T-helper 22 cell (primary cell): ENCODE measurements around the gene GGNBP2.
A peak's percentile ranks its signal among the peaks of the same experiment; 100 is the strongest.
"Not testable (repeated sequence)": the region's sequence is repeated elsewhere in the genome, so short reads cannot be mapped to it uniquely, and the experiment has no call there.

Experiments
- DNase-seq: peaks from one replicate; pipeline ENCODE4 v3.0.0-alpha.2; 2020; ENCODE audit warnings: low read depth

The GGNBP2 gene

DNA sequence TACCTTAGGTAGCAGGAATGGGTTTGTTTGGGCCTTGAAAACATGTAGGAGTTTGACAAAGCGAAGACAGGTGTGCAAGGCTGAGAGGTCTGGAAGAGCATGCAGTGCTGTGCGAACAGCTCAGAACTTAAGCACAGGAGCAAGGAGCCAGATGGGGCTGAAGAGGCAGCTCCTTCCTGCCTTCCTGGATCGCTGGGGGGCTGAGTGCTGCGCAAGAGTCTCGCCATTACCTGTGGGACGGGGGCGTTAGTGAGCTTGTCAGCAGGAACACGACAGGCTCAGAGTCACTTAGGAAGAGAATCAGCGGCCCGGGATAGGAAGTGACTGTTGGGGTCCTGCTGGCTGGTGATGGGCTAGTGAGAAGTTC is 56.2 kb downstream of the GGNBP2 start:
- DNase-seq: no peak

DNA sequence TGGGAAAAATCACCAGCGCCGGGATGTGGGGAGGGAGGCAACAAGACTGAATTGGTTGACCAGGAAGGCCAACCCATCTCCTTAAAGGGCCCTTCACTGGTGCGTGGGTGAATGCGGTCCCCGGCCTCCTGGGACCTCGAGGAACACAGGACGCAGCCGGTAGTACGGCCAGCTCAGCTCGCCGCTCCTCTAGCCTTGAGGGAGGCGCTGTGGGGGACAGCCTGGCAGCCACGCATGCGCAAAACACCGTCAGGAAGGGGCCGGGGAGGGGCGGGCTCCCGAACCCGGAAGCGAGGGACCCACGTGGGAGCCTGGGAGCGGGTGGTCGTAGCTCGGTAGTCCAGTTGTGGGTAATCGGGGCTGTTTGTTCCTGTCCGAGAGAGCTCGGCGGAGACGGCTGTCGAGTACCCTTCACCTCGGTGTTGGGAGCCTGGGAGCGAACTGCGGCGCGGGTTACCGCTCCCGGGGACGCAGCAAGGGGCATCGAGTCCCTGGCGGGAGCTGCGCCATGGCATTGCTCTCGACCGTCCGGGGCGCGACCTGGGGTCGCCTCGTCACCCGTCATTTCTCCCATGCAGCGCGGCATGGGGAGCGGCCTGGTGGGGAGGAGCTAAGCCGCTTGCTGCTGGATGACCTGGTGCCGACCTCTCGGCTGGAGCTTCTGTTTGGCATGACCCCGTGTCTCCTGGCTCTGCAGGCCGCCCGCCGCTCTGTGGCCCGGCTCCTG is 56.7 kb downstream of the GGNBP2 start, which contains the start of gene MRM1:
Gene MRM1 (plus strand): TSS at position 281 of the 727 bp plus-strand sequence. CDS start 228 bp downstream, at position 509.
- peak; percentile 83 for DNase-seq

DNA sequence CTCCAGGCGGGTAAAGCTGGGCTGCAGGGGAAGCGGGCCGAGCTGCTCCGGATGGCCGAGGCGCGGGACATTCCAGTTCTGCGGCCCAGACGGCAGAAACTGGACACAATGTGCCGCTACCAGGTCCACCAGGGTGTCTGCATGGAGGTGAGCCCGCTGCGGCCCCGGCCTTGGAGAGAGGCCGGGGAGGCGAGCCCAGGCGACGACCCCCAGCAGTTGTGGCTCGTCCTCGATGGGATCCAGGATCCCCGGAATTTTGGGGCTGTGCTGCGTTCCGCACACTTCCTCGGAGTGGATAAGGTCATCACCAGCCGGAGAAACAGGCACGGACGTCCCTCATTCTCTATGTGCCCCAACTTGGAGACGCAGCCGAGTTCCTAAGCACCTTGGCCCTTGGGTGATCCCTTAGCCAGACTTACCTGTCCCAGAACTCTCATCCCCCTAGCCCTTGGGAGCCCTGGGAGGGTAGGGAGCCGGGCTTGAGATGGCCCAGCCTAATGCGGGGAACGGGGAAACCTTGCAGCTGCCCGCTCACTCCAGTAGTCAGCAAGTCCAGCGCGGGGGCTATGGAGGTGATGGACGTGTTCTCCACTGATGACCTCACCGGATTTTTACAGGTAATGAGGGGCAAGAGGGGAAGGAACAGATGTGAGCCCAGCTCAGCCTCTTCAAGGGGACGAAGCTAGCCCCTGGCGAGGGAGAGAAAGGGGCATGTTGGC is 57.5 kb downstream of the GGNBP2 start:
- no peak for DNase-seq

DNA sequence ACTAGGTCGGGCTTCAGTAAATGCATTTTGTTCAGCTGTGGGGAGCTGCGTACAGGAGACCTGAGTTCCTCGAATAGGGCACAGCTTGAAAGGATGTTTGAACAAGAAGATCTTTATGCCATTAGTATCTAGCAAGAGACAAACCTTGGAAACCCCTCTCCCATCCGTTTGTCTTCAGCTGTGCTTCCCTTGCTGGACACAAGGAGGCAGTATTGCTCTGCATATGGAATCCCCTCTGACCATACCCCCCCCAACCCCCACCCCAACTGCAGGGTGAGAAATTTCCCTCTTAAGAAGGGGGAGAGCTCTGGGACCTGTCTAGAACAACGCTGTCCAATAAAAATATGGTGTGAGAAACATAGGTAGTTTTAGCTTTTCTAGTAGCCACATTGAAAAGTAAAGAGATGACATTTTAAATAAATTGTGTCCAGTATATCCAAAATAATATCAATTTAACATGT is 58.2 kb downstream of the GGNBP2 start:
- peak; percentile 48 for DNase-seq

DNA sequence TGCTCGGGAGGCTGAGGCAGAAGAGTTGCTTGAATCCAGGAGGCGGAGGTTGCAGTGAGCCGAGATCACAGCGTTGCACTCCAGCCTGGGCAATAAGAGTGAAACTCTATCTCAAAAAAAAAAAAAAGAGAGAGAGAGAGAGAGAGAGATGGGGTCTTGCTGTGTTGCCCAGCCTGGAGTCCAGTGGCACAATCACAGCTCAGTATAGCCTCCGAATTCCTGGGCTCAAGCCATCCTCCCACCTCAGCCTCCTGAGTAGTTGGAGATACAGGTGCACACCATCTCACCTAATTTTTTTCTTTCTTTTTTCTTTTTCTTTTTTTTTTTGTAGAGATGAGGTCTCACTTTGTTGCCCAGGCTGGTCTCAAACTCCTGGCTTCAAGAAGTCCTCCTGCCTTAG is 60.3 kb downstream of the GGNBP2 start:
- DNase-seq: not testable (repeated sequence)

DNA sequence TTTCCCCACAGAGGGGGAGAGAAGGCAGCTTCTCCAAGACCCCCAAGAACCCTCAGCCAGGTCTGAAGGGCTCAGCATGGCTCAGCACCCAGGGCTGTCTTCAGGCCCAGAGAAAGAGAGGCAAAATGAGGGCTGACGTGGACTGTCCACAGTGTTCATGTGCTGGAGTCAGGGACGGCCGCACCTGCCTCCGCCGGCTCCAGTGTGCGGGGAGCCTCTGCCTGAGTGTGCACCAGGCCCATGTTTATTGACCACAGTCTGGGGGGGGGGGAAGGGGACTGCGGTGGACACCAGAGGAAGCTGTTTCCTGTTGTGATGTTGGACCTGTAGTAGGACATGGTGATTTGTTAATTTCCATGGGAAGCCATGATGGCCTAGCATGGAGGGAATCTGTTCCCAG is 63.6 kb downstream of the GGNBP2 start:
- DNase-seq: no peak

DNA sequence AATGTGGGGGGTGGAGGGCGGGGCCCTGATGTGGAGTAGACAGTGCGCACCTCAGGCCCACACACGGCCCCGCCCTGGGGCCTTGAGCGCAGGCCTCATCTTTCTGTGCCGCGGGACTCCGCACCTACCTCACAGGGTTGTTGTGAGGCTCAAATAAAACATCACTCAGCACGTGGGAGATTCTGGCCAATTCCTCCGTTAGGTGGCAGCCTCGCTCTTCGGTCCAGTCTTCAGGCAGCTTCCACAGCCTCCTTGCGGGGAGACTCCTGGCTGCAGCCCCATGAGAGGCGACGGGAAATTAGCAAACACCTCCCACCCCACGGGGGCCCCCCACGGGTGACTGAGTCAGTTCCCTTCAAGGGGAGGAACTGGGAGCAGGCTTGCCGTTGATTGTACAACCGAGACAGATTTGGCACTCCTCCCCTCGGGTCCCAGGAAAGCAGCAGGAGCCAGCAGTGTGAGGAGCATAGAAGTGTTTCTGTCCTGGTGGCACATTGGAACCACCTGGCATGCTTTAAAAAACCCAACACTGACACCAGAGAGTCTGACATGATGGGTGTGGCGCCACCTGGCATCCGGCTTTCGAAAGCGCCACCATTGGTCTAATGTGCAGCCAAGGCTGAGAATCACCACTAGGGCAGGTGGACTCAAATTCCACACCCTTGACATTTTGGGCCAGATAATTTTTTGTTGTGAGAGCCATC is 64.2 kb downstream of the GGNBP2 start:
- no peak for DNase-seq

DNA sequence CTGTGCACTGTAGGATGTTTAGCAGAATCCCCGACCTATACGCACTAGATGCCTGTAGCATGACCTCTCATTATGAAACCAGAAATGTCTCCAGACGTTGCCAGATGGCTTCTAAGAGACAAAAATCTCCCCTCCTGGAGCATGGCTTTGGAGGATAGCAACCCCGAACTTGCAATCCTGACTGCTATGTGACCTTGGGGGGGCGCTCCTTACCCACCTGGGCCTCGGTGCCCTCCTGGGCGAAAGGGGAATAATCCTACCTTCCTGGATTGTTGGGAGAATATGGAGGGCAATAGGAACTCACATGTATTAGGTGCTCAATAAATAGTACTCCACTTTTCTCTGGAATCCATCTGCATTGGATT is 64.8 kb downstream of the GGNBP2 start:
- DNase-seq: no peak

DNA sequence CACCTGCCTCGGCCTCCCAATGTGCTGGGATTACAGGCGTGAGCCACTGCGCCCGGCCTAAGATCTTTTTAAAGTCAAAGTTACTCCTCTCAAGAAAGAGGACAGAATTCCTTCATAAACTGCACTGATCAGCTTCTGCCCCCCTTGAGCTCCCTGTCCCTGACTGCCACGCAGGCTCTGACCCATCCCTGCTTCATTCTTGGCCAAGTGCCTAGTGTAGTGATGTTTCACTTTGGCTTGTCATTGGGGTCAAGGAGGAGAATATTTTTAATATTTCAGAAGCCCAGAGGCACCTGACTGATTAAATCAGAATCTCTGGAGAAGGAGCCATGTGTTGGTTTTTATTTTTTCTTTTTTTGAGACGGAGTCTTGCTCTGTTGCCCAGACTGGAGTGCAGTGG is 65.8 kb downstream of the GGNBP2 start:
- DNase-seq: no peak

DNA sequence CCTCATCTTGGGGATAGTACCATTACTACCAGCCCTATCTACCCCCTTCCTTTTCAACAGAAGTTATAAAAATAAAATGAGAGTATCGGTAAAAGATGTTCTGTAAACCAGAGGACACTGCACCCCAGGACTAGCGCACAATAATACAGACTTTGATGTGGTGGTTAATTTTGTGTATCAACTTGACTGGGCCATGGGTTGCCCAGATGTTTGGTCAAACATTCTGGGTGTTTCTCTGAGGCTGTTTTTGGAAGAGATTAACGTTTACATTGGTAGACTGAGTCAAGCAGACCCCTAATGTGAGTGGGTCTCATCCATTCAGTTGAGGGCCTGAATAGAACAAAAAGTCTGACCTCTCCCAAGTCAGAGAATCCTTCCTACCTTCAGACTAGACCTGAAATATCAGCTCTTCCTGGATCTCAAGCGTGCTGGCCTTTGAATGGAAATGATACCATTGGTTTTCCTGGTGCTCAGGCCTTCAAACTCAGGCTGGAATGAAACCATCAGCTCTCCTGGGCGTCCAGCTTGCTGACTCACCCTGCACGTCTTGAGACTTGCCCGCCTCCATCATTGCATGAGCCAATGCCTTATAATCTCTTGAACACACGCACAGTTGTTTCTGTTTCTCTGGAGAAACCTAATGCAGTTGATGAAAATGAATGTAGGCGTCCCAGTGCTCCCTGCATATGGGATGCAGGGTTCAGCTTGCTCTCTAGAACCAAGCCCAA is 66.8 kb downstream of the GGNBP2 start:
- DNase-seq: no peak

DNA sequence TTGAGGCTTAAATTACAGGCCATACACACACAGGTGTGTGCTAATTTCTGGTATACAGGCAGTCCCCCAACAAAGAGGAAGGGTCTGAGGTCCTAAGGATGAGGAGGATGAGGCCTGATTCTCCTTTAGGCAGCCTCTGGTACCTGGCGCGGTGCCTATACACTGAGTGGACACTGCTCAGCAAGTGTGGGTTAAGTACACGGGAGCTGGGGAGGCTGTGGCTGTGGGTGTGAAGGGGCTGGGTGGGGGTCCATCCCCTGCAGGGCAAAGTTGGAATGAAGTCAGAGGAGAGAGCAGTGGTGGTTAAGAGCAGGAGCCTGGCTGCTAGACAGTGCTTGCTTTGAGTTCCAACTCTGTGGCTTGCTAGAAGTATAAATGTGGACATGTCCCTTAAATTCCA is 67.6 kb downstream of the GGNBP2 start:
- DNase-seq: no peak

DNA sequence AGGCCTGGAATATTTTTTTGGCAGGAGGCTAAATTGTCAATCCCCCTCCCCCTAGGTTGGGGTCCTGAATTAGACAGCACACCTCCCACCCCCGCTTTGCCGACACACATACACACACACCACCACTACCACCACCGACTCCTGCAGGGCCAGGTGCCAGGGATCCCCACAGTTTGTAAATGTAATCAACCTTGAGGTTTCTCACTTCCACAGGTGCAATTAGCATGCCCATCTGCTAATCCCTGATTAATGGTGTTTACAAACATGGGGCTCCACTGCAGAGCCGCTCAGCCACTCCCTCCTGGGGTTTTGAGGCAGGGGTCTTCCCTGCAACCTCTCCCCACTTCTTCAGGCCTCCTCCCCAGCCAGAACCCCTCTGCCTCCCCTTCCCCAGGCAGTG is 68.4 kb downstream of the GGNBP2 start:
- DNase-seq: no peak

DNA sequence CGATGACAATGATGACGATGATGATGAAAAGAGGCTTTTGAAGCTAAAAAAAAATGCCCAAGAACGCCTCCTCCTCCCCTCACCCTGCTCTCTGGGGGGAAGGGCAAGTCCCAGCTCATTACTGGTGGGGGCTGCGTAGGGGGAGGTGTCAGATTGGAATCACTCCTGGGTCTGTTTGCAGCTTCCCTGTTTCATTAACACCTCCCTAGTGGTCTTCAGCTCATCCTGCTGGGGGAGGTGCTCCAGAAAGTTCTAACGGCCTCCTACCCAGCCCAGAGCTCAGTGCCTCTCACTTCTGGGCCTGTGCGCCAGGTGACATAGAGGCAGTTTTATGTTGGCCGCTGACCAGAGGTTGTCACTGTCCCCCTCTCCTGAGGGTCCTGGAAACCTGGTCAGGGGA is 69.4 kb downstream of the GGNBP2 start:
- no peak for DNase-seq

DNA sequence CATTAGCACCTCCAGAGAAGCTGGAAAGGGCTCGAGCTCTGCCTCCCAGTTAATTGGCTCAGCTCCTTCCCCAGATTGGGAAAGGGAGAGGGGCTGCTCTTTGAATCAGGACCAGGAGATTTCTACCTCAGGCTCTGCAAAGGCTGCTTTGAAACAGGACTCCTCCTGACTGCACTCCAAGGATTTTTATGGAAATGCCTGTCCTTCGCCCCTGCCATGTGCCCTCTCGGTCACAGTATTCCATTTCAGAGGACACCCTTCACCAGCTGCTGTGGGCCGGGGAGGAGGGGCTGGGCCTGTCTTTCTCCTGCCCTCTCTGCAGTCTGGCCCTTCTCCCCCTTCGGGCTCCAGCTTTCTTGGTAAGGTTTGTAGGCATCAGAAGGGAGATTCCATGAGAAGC is 70.2 kb downstream of the GGNBP2 start:
- no peak for DNase-seq

DNA sequence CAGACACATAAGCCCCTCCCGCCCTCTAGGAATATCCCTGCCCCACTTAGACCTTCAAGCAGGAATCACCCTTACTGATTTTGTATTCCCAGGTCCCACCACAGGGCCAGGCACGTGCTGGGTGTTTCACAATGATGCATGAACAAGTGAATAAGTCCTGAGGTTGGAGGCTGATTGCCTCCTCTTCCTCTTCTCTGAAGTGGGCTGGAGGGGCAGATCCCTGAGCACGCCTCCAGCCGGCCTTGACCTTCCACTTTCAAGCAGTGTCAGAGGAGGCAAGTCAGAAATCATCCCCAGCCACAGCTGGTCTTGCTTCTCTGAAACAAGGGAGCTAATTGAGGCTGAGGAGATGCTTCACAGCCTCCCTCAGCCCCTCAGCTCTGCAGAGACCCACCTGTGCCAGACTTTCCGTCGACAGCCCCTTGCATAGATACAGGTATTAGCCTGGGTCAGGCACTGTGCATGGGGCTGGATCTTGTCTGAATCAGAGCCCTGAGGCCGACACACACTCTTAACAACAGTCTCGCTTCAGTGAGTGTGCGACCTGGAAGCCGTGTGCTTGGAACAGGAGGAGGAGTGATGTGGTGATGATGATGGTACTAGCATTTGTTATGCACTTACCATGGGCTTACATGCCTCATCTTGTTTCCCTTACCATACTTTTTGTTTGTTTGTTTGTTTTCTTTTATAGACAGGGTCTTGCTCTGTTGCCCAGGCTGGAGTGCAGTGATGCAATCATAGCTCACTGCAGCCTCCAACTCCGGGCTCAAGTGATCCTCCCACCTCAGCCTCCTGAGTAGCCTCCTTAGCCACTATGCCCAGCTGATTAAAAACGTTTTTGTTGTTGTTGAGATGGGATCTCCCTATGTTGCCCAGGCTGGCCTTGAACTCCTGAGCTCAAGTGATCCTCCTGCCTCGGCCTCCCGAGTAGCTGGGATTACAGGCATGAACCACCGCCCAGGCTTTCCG is 71.6 kb downstream of the GGNBP2 start:
- DNase-seq: no peak

DNA sequence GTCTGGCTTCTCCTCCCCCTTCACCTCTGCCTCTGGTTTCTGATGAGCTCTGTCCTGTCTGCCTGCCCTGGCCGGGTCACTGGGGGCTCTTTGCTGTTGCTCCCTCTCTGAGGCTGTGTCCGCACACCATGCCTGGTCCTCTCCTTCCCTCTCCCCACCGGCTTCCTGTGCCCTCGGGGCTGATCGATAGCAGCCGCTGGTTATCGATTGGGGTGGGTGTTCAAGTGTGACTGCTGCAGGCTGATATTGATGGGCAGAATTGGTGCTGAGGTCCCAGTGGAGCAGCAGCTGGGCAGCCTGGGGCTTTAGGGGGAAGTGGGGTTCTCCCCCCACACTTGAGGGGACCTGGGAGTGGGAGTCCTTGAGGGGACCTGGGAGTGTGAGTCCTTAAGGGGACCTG is 73.1 kb downstream of the GGNBP2 start:
- no peak for DNase-seq

DNA sequence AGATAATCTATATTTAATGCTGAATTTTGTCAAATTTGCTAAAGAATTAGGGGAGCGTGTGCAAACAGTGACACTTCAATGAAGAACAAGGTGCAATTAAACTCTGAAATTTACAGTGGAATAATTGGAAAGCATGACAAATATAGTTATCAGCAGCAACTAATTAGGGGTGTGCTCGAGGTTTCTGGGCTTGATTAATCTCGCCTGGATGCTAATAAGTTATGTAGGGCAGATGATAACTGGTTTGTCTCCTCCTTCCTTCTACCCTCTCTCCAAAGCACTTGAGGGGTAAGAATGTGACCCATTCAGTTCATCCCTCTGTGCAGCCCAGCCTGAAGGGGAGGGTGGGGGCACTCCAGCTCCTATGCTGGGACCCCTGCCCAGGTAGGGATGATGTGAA is 78.6 kb downstream of the GGNBP2 start:
- DNase-seq: no peak

DNA sequence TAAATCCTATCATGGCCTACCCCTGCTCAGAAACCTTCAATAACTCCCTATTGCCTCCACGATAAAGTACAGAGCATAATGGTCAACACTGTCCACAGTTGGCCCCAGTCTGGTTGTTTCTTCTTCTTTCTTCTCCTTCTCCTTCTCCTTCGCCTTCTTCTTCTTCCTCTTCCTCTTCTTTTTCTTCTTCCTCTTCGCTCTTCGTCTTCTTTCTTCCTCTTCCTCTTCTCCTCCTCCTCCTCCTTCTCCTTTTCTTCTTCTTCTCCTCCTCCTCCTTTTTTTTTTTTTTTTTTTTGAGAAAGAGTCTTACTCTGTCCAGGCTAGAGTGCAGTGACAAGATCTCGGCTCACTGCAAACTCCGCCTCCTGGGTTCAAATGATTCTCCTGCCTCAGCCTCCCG is 80.5 kb downstream of the GGNBP2 start:
- no peak for DNase-seq

DNA sequence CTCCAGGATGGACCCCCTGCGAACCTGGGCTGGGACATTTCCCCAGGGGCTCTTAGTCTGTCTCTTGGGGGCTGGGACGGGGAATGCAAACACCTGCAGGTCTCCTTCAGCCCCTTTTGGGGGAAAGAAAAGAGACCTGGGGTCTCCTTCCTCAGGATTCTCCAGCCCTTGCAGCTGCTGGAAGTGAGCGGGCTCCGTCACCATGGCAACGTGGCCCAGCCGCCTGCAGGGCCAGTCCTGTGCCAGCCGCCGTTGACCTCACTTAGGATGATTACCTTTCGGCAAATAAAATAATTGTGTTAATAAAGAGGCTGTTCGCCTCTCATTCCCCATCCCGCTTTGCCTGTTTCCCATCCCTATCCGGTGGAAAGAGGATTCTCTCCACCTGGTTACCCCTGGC is 82.4 kb downstream of the GGNBP2 start:
- no peak for DNase-seq

DNA sequence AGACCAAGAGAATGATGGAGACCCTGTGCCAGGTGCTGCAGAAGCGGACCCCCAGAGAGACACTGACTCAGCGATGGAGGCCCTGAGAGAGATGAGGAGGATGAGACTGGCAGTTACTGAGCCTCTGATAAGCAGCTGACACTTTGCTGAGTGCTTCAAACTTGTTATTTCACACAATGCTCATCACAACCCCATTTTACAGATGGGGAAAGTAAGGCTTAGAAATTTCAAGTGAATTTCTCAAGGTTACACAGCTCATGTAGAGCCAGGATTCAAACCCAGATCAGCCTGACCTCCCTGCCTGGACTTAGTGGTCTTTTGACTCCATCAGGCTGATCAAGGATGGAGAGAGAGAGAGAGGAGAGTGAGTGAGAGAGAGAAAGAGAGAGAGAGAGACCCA is 83.9 kb downstream of the GGNBP2 start:
- DNase-seq: no peak

DNA sequence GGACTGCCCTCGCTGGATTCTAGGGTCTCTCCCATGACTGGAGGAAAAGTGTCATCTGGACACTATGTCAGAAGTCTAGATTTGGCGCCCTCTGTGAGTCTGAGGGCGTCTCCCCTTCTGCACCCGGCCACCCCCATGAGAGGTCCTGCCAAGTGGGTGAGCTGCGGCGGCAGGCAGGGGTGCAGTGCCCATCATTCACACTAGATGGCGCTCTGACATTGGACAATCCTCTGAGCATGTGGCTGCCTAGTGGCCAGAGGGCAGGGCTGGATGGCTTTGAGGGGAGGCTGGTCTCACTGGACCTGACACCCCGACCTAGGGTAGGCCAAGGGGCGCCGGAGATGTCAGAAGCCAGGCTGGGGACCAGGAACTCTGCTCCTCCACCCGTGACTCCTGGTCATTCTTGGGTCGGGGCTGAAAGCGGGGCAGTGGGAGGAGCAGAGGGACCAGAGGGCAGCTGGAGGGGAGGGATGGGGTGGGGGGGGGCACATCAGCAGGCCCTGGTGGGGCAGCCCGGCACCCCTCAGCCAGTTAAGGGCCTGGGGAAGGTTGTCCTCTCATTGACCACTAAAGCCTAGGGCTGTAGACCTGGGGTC is 84.6 kb downstream of the GGNBP2 start:
- DNase-seq: peak; percentile 40
